ENCODE results near the gene PRKCI.

- no peak for TF ChIP-seq GATA3 (IDR thresholded peaks at IDR 0.05; ENCODE audit: low read depth, low read length)
- no peak for TF ChIP-seq GATA2 (IDR thresholded peaks at IDR 0.05; ENCODE audit: low read depth, low read length)
These were observed 43.6 kb upstream of the PRKCI start for GRCh38 chr3:170178651-170179050.
